Bronchial epithelial cell (primary cell): ENCODE data around the gene PAPPA2. TPM values are rescaled to one million over a fixed set of nuclear protein-coding genes. Genes with fewer than 3 reads are reported as not detected.

ENCODE experiments used
- DNase-seq: peaks from one replicate; pipeline ENCODE4 v3.0.0-alpha.2; 2010; ENCODE audit warnings: low read depth
- FAIRE-seq: peaks from 2 replicates; lab custom pipeline; 2011; peaks lifted over from hg19 to GRCh38; lab: Jason Lieb, UNC
- H3K27me3 ChIP-seq: 2 replicates; pipeline ENCODE4 v1.5.1; 2011; ENCODE audit warnings: low read length; ENCODE audit not compliant: control insufficient read depth, insufficient read depth
- H3K36me3 ChIP-seq: 2 replicates; pipeline ENCODE4 v1.5.1; 2011; ENCODE audit warnings: low read length; ENCODE audit not compliant: control insufficient read depth, insufficient read depth
- H3K4me3 ChIP-seq: 2 replicates; pipeline ENCODE4 v1.5.1; 2011; ENCODE audit warnings: mild to moderate bottlenecking, low read depth, low read length, control low read depth
- CTCF ChIP-seq: IDR thresholded peaks from 2 replicates; pipeline ENCODE4 v1.5.1; 2011; ENCODE audit warnings: mild to moderate bottlenecking, moderate library complexity, low read length, control low read depth, inconsistent platforms; ENCODE audit not compliant: insufficient read depth, severe bottlenecking
- total RNA-seq: library from RNA; depleted of rRNA; stranded (reverse); fragments of >200 nt; gene quantifications from 2 replicates; pipeline ENCODE4 v1.2.1, GENCODE V29; 2014

PAPPA2 gene
- total RNA-seq, 1 donor from 2014 or later = 8.7 TPM

GRCh38 chr1:176471338-176472121 is 8.6 kb downstream of the PAPPA2 start:
- no peak for TF ChIP-seq CTCF
- no peak overlapping the region for H3K4me3 ChIP-seq
- FAIRE-seq (no peak), DNase-seq (no peak)
- H3K36me3 ChIP-seq = no peaks in the 10 kb centered on the region
- no peaks in the 10 kb centered on the region for H3K27me3 ChIP-seq

- no peak for FAIRE-seq
- Histone ChIP-seq H3K27me3 (no peaks in the 10 kb centered on the region), H3K4me3 (no peak overlapping the region), H3K36me3 (no peaks in the 10 kb centered on the region)
- no peak for TF ChIP-seq CTCF
- DNase-seq = no peak
Observed at GRCh38 chr1:176479971-176480370, 17.0 kb downstream of the PAPPA2 start.

- H3K4me3 ChIP-seq = no peak overlapping the region
- FAIRE-seq (no peak), DNase-seq (no peak)
- TF ChIP-seq CTCF = no peak
- H3K27me3 ChIP-seq = no peaks in the 10 kb centered on the region
- H3K36me3 ChIP-seq = no peaks in the 10 kb centered on the region
Observed at GRCh38 chr1:176480750-176481149, 17.8 kb downstream of the PAPPA2 start.

GRCh38 chr1:176485083-176485482 is 22.1 kb downstream of the PAPPA2 start:
- DNase-seq (no peak), FAIRE-seq (no peak)
- Histone ChIP-seq H3K27me3 (no peaks in the 10 kb centered on the region), H3K4me3 (no peak overlapping the region), H3K36me3 (no peaks in the 10 kb centered on the region)
- TF ChIP-seq CTCF = no peak

GRCh38 chr1:176494436-176494835 is 31.5 kb downstream of the PAPPA2 start:
- no peak for TF ChIP-seq CTCF
- H3K36me3 ChIP-seq = no peaks in the 10 kb centered on the region
- no peak for DNase-seq
- H3K4me3 ChIP-seq = no peak overlapping the region
- no peaks in the 10 kb centered on the region for H3K27me3 ChIP-seq
- no peak for FAIRE-seq

GRCh38 chr1:176499671-176500070 is 36.7 kb downstream of the PAPPA2 start:
- TF ChIP-seq CTCF = no peak
- no peak overlapping the region for H3K4me3 ChIP-seq
- no peaks in the 10 kb centered on the region for H3K36me3 ChIP-seq
- FAIRE-seq (no peak), DNase-seq (peak; percentile 2)
- H3K27me3 ChIP-seq = no peaks in the 10 kb centered on the region
